Measurements from ENCODE around the gene AKAP12.

The AKAP12 gene

GRCh38 chr6:151391471-151392413 lies 152.0 kb downstream of the AKAP12 start, which contains the start of gene ZBTB2:
Gene ZBTB2, minus strand, starts transcription at chr6:151391559. Its CDS starts 17,922 bp downstream, at chr6:151373637.
- H3K9ac ChIP-seq (ENCODE audit: low read length) = peak within 1 kb of the TSS; percentile 91
- H3K4me3 ChIP-seq (ENCODE audit: low read length) = peak within 1 kb of the TSS; percentile 68
- no peaks in the 10 kb centered on the region for H4K20me1 ChIP-seq (ENCODE audit: insufficient read depth, low read length)
- no peak within 1 kb of the TSS for H2AFZ ChIP-seq (ENCODE audit: low read length)
- H3F3A ChIP-seq (ENCODE audit: insufficient read depth, low read length) = peaks cover 25% of the 10 kb centered on the region
- H3K4me1 ChIP-seq (ENCODE audit: low read length) = peaks cover 5% of the 10 kb centered on the region; the same call in 1 of the 2 replicates
- TF ChIP-seq EZH2 (optimal IDR thresholded peaks at IDR 0.05; ENCODE audit: low read depth, low read length) (no peak), CTCF (IDR thresholded peaks at IDR 0.05; ENCODE audit: low read length) (no peak)
- no peaks in the 10 kb centered on the region for H3K27me3 ChIP-seq (replicated peaks; ENCODE audit: insufficient read depth, low read length)
- no peaks in the 10 kb centered on the region for H3K9me3 ChIP-seq (replicated peaks; ENCODE audit: insufficient read depth, low read length)
- DNase-seq = peak; percentile 49
- H3K27ac ChIP-seq (ENCODE audit: low read length) = peak within 1 kb of the TSS; percentile 93
- peaks cover 72% of the 10 kb centered on the region for H3K79me2 ChIP-seq (ENCODE audit: low read length)
- no peaks in the 10 kb centered on the region for H3K9me2 ChIP-seq (replicated peaks; ENCODE audit: insufficient read depth, low read length)
- peak within 1 kb of the TSS; percentile 87 for H3K4me2 ChIP-seq (ENCODE audit: low read depth, low read length)
- no peaks in the 10 kb centered on the region for H3K36me3 ChIP-seq (replicated peaks; ENCODE audit: insufficient read depth, low read length)

- H3K4me1 ChIP-seq (ENCODE audit: low read length) = peaks cover 5% of the 10 kb centered on the region; the same call in 1 of the 2 replicates
- peak overlapping the region; percentile 69; the same call in 1 of the 2 replicates for H3K27ac ChIP-seq (ENCODE audit: low read length)
- H4K20me1 ChIP-seq (ENCODE audit: insufficient read depth, low read length) = no peaks in the 10 kb centered on the region
- H3K27me3 ChIP-seq (replicated peaks; ENCODE audit: insufficient read depth, low read length) = no peaks in the 10 kb centered on the region
- H3K9me3 ChIP-seq (replicated peaks; ENCODE audit: insufficient read depth, low read length) = no peaks in the 10 kb centered on the region
- TF ChIP-seq EZH2 (optimal IDR thresholded peaks at IDR 0.05; ENCODE audit: low read depth, low read length) = no peak
- no peak for TF ChIP-seq EZH2phosphoT487 (IDR thresholded peaks at IDR 0.05; ENCODE audit: low read length)
- no peak for TF ChIP-seq CTCF (IDR thresholded peaks at IDR 0.05; ENCODE audit: low read length)
- no peaks in the 10 kb centered on the region for H3K36me3 ChIP-seq (replicated peaks; ENCODE audit: insufficient read depth, low read length)
- H3K79me2 ChIP-seq (ENCODE audit: low read length) = peaks cover 72% of the 10 kb centered on the region
- DNase-seq = peak; percentile 6
- H3K9me2 ChIP-seq (replicated peaks; ENCODE audit: insufficient read depth, low read length) = no peaks in the 10 kb centered on the region
- no peak overlapping the region for H2AFZ ChIP-seq (ENCODE audit: low read length)
- peaks cover 25% of the 10 kb centered on the region for H3F3A ChIP-seq (ENCODE audit: insufficient read depth, low read length)
- peak overlapping the region; percentile 87 for H3K4me2 ChIP-seq (ENCODE audit: low read depth, low read length)
- peak overlapping the region; percentile 60 for H3K4me3 ChIP-seq (ENCODE audit: low read length)
- H3K9ac ChIP-seq (ENCODE audit: low read length) = peak overlapping the region; percentile 57; the same call in 1 of the 2 replicates
These were observed 152.7 kb downstream of the AKAP12 start for GRCh38 chr6:151392427-151392826.

- Histone ChIP-seq H4K20me1 (ENCODE audit: insufficient read depth, low read length) (no peaks in the 10 kb centered on the region), H3K27me3 (replicated peaks; ENCODE audit: insufficient read depth, low read length) (no peaks in the 10 kb centered on the region), H3K4me1 (ENCODE audit: low read length) (peaks cover 5% of the 10 kb centered on the region; the same call in 1 of the 2 replicates), H3K4me2 (ENCODE audit: low read depth, low read length) (peak overlapping the region; percentile 87; the same call in 1 of the 2 replicates), H3K9me3 (replicated peaks; ENCODE audit: insufficient read depth, low read length) (no peaks in the 10 kb centered on the region), H3K27ac (ENCODE audit: low read length) (no peak overlapping the region), H3K79me2 (ENCODE audit: low read length) (peaks cover 72% of the 10 kb centered on the region), H3K4me3 (ENCODE audit: low read length) (no peak overlapping the region), H2AFZ (ENCODE audit: low read length) (no peak overlapping the region), H3F3A (ENCODE audit: insufficient read depth, low read length) (peaks cover 25% of the 10 kb centered on the region), H3K36me3 (replicated peaks; ENCODE audit: insufficient read depth, low read length) (no peaks in the 10 kb centered on the region), H3K9me2 (replicated peaks; ENCODE audit: insufficient read depth, low read length) (no peaks in the 10 kb centered on the region), H3K9ac (ENCODE audit: low read length) (no peak overlapping the region)
- DNase-seq = no peak
- TF ChIP-seq CTCF (IDR thresholded peaks at IDR 0.05; ENCODE audit: low read length) (no peak), EZH2 (optimal IDR thresholded peaks at IDR 0.05; ENCODE audit: low read depth, low read length) (no peak), EZH2phosphoT487 (IDR thresholded peaks at IDR 0.05; ENCODE audit: low read length) (no peak)
These were observed 153.6 kb downstream of the AKAP12 start for GRCh38 chr6:151393410-151393809.

Measured in MM.1S (cell line).